HEK293 (cell line): Measurements from ENCODE around the gene DSG2.

Experiments used
- ZNF394 ChIP-seq: fragments of 450-650 bp; formaldehyde crosslinking; IDR thresholded peaks from 2 replicates; pipeline ENCODE4 v1.5.1; 2016; ENCODE audit warnings: missing biosample characterization, missing genetic modification characterization, mild to moderate bottlenecking, moderate library complexity, borderline replicate concordance
- ZNF707 ChIP-seq: fragments of 450-650 bp; formaldehyde crosslinking; IDR thresholded peaks from 2 replicates; pipeline ENCODE4 v1.5.1; 2016; ENCODE audit warnings: missing biosample characterization, missing genetic modification characterization
- TF ChIP-seq, protein P1 (sequence below): fragments of 450-650 bp; formaldehyde crosslinking; IDR thresholded peaks from 2 replicates; pipeline ENCODE4 v1.5.1; 2016; ENCODE audit warnings: missing biosample characterization, missing genetic modification characterization

DNA sequence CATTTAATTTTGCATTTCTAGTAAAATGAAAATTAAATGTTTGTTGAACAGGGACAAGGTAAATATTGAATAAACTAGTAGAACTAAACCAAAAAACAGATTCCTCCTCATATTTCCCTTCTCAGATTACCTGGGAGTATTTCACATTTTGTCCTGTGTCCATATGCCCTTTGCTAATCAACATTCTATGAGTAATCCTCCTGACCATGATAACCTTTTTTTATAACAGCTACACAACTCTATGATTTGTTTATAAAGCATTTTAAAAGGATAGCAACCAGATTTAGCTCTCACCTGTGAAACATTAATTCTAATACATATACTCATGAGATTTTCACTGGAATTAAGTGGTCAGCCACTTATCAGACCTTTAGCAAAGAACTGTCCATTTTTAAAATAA is 7.1 kb upstream of the DSG2 start:
- TF ChIP-seq ZNF394 (tag by site-specific recombination) (no peak), ZNF707 (tag by site-specific recombination) (no peak)
- TF ChIP-seq, protein P1, sequence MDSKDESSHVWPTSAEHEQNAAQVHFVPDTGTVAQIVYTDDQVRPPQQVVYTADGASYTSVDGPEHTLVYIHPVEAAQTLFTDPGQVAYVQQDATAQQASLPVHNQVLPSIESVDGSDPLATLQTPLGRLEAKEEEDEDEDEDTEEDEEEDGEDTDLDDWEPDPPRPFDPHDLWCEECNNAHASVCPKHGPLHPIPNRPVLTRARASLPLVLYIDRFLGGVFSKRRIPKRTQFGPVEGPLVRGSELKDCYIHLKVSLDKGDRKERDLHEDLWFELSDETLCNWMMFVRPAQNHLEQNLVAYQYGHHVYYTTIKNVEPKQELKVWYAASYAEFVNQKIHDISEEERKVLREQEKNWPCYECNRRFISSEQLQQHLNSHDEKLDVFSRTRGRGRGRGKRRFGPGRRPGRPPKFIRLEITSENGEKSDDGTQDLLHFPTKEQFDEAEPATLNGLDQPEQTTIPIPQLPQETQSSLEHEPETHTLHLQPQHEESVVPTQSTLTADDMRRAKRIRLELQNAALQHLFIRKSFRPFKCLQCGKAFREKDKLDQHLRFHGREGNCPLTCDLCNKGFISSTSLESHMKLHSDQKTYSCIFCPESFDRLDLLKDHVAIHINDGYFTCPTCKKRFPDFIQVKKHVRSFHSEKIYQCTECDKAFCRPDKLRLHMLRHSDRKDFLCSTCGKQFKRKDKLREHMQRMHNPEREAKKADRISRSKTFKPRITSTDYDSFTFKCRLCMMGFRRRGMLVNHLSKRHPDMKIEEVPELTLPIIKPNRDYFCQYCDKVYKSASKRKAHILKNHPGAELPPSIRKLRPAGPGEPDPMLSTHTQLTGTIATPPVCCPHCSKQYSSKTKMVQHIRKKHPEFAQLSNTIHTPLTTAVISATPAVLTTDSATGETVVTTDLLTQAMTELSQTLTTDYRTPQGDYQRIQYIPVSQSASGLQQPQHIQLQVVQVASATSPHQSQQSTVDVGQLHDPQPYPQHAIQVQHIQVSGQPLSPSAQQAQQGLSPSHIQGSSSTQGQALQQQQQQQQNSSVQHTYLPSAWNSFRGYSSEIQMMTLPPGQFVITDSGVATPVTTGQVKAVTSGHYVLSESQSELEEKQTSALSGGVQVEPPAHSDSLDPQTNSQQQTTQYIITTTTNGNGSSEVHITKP (tag by site-specific recombination) = no peak
